Skeletal muscle tissue (tissue), 1 donor: ENCODE measurements around the gene OR52B6. TPM values are rescaled to one million over a fixed set of nuclear protein-coding genes. Genes with fewer than 3 reads are reported as not detected.

ENCODE experiments used
- total RNA-seq: library from RNA; depleted of rRNA; stranded (reverse); fragments of >200 nt; gene quantifications from one replicate; pipeline ENCODE4 v1.2.3, GENCODE V29; 2014

Gene OR52B6
- total RNA-seq, 1 donor from 2014 or later, result not detected

Other genes with a start within 250 kb of the OR52B6 start
- gene OR51B5, start 237.4 kb upstream of the OR52B6 start, total RNA-seq, result 0.52 TPM
- not detected for gene OR51B6, start 229.4 kb upstream of the OR52B6 start, total RNA-seq
- not detected for gene OR51M1, start 197.1 kb upstream of the OR52B6 start, total RNA-seq
- gene OR51Q1, start 158.8 kb upstream of the OR52B6 start, total RNA-seq, result not detected
- gene OR51I1, start 139.4 kb upstream of the OR52B6 start, total RNA-seq, result 0.52 TPM
- not detected for gene OR51I2, start 131.6 kb upstream of the OR52B6 start, total RNA-seq
- gene OR52D1, start 92.2 kb upstream of the OR52B6 start, total RNA-seq, result not detected
- gene UBQLN3, start 70.9 kb upstream of the OR52B6 start, total RNA-seq, result 0.52 TPM
- under 0.01 TPM for gene UBQLNL, start 64.2 kb upstream of the OR52B6 start, total RNA-seq
- gene OR52H1, start 32.3 kb upstream of the OR52B6 start, total RNA-seq, result 0.52 TPM
- 1.6 TPM for gene TRIM6, start 15.8 kb downstream of the OR52B6 start, total RNA-seq
- gene TRIM34, start 44.1 kb downstream of the OR52B6 start, total RNA-seq, result 6.8 TPM
- 12.5 TPM for gene TRIM5, start 104.2 kb downstream of the OR52B6 start, total RNA-seq
- 13.0 TPM for gene TRIM22, start 108.9 kb downstream of the OR52B6 start, total RNA-seq
- not detected for gene OR56B1, start 155.6 kb downstream of the OR52B6 start, total RNA-seq
- gene OR52N4, start 173.4 kb downstream of the OR52B6 start, total RNA-seq, result not detected
- not detected for gene OR52N5, start 202.5 kb downstream of the OR52B6 start, total RNA-seq
- not detected for gene OR52N1, start 210.4 kb downstream of the OR52B6 start, total RNA-seq
- not detected for gene OR52N2, start 228.0 kb downstream of the OR52B6 start, total RNA-seq